ENCODE measurements around the gene YEATS4. TPM values are rescaled to one million over a fixed set of nuclear protein-coding genes. Genes with fewer than 3 reads are reported as not detected.

The YEATS4 gene
- total RNA-seq, 6 donors from 2014 or later = 1.00 to 12.8 (median 10.2) TPM

DNA sequence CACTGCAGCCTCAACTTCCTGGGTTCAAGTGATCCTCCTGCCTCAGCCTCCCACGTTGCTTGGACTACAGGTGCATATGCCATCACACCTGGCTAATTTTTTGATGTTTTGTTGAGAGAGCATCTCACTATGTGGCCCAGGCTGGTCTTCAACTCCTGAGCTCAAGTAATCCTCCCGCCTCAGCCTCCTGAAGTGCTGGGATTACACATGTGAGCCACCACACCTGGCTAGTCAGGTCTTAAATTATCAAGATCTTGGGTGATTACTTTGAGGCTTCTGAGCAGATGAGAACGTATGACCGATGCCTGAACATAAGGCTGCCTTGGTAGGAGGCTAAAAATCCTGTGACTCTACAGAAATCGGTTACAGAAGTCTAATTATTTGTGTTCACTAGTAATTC, 57.7 kb downstream of the YEATS4 start:
- no peak for ATAC-seq (ENCODE audit: low FRiP score in 2 of 2)
- WGBS, 2 donors = 84 to 93% methylated on average over 5 of the region's 5 CpGs
- TF ChIP-seq, protein P1, sequence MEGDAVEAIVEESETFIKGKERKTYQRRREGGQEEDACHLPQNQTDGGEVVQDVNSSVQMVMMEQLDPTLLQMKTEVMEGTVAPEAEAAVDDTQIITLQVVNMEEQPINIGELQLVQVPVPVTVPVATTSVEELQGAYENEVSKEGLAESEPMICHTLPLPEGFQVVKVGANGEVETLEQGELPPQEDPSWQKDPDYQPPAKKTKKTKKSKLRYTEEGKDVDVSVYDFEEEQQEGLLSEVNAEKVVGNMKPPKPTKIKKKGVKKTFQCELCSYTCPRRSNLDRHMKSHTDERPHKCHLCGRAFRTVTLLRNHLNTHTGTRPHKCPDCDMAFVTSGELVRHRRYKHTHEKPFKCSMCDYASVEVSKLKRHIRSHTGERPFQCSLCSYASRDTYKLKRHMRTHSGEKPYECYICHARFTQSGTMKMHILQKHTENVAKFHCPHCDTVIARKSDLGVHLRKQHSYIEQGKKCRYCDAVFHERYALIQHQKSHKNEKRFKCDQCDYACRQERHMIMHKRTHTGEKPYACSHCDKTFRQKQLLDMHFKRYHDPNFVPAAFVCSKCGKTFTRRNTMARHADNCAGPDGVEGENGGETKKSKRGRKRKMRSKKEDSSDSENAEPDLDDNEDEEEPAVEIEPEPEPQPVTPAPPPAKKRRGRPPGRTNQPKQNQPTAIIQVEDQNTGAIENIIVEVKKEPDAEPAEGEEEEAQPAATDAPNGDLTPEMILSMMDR (IDR thresholded peaks at IDR 0.05) = no peak
- TF ChIP-seq POLR2A (IDR thresholded peaks at IDR 0.05) (no peak), POLR2AphosphoS5 (IDR thresholded peaks at IDR 0.05) (no peak), EP300 (IDR thresholded peaks at IDR 0.05) (no peak)

DNA sequence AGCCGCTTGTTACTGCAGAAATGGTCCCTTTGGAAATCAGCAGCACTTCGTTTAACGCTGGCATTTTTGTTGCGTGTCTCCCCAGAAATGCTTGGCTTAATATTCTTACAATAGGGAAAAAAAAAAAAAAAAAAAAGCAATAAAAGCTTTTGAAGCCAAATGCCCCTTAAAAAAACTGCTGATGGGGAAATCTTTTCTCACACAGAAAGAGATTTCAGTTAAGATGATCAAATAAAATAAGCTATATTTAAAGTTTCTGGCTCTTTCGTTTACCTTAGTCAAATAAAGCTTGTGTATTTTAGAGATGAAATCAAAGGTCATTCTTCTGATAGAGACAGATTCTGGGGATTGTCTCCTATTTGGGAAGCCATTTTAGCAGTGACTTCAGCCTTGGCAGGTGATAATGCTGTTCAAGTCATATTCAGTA, 58.2 kb downstream of the YEATS4 start:
- no peaks in the 10 kb centered on the region for H3K27me3 ChIP-seq
- peaks cover 0 to 7% (median 4%) of the 10 kb centered on the region in 4 donors for H3K4me1 ChIP-seq
- no peak overlapping the region for H3K27ac ChIP-seq
- ATAC-seq (ENCODE audit: low FRiP score in 2 of 2) (no peak), DNase-seq (no peak)
- WGBS, 2 donors = 70 to 78% methylated on average over 5 of the region's 5 CpGs
- H3K36me3 ChIP-seq = no peaks in the 10 kb centered on the region
- no peaks in the 10 kb centered on the region for H3K9me3 ChIP-seq
- no peak for TF ChIP-seq EP300 (IDR thresholded peaks at IDR 0.05)
- TF ChIP-seq POLR2A (IDR thresholded peaks at IDR 0.05) = no peak
- TF ChIP-seq, protein P1 (IDR thresholded peaks at IDR 0.05) = no peak
- TF ChIP-seq POLR2AphosphoS5 (IDR thresholded peaks at IDR 0.05) = no peak
- H3K4me3 ChIP-seq = no peak overlapping the region

More for the DNA sequence above, 57.7 kb downstream of the YEATS4 start:
- H3K27me3 ChIP-seq = no peaks in the 10 kb centered on the region
- no peak for DNase-seq
- H3K36me3 ChIP-seq = no peaks in the 10 kb centered on the region
- H3K4me3 ChIP-seq = no peak overlapping the region
- H3K4me1 ChIP-seq = peaks cover 0 to 7% (median 4%) of the 10 kb centered on the region in 4 donors
- no peak overlapping the region for H3K27ac ChIP-seq
- no peaks in the 10 kb centered on the region for H3K9me3 ChIP-seq

DNA sequence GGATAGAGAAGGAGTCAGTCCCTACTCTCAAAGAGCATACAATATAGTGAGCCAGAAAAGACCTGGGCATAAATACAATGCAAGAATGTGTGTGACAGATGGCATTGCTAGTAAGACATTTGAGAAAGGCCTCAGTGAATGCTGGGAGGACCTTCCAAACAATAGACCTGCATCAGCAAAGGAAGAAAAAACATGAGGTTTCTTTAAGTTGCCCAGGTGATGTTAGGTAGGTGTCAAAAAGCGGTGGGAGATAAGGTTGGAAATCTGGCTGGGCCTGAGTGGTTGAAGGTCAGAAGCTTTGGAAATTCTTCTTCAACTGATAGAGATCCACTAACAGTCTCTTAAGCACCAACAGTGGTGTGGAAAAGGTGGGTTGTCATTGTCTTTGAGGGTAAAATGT, 60.2 kb downstream of the YEATS4 start:
- no peak for DNase-seq
- ATAC-seq (ENCODE audit: low FRiP score in 2 of 2) = no peak
- 90 to 97% methylated on average over 1 of the region's 1 CpG for WGBS, 2 donors
- no peak overlapping the region for H3K4me3 ChIP-seq
- H3K27me3 ChIP-seq = no peaks in the 10 kb centered on the region
- no peaks in the 10 kb centered on the region for H3K9me3 ChIP-seq
- TF ChIP-seq, protein P1 (IDR thresholded peaks at IDR 0.05) = no peak
- TF ChIP-seq EP300 (IDR thresholded peaks at IDR 0.05) (no peak), POLR2A (IDR thresholded peaks at IDR 0.05) (no peak), POLR2AphosphoS5 (IDR thresholded peaks at IDR 0.05) (no peak)
- peaks cover 0 to 7% (median 4%) of the 10 kb centered on the region in 4 donors for H3K4me1 ChIP-seq
- no peaks in the 10 kb centered on the region for H3K36me3 ChIP-seq
- H3K27ac ChIP-seq = no peak overlapping the region

DNA sequence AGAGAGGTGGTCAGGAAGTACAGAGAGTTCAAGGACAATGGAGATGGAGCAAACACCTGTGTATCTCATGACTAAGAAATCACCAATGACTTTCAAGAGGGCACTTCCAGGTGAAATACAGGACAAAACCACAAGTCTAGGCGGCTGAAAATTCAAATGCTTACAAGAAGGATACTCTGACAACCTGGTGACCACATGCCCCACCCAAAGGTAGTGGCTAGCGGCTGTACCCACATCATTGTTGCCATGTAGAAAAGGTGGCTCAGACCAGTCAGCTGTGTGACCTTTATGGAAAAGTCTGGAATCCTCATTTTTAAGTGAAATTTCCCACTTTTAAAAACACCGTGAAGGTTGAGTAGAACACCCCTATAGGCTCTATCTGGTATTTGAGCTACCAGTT, 62.0 kb downstream of the YEATS4 start:
- 86 to 92% methylated on average over 3 of the region's 3 CpGs for WGBS, 2 donors
- Histone ChIP-seq H3K36me3 (no peaks in the 10 kb centered on the region), H3K27ac (no peak overlapping the region), H3K27me3 (no peaks in the 10 kb centered on the region), H3K9me3 (no peaks in the 10 kb centered on the region), H3K4me3 (no peak overlapping the region), H3K4me1 (no peaks in the 10 kb centered on the region)
- DNase-seq = no peak
- ATAC-seq (ENCODE audit: low FRiP score in 2 of 2) = peak in 1 of 2 donors; percentile 34
- TF ChIP-seq EP300 (IDR thresholded peaks at IDR 0.05) (no peak), POLR2AphosphoS5 (IDR thresholded peaks at IDR 0.05) (no peak), POLR2A (IDR thresholded peaks at IDR 0.05) (no peak)
- TF ChIP-seq, protein P1 (IDR thresholded peaks at IDR 0.05) = no peak
